DND-41 (cell line): ENCODE results near the gene ELOVL5.

Experiments
- ATAC-seq: fragments of 200-7000 bp; cut with Tn5 transposase; 3 replicates; pipeline ENCODE4 v1.9.1; 2021; ENCODE audit warnings: low read depth; ENCODE audit not compliant: insufficient read depth
- DNase-seq: peaks from one replicate; pipeline ENCODE4 v3.0.0-alpha.2; 2020
- H2AFZ ChIP-seq: 2 replicates; pipeline ENCODE4 v1.6.0; 2012; ENCODE audit warnings: low read depth, low read length
- H3K27ac ChIP-seq: 2 replicates; pipeline ENCODE4 v1.5.1; 2012; ENCODE audit warnings: low read length, inconsistent platforms
- H3K27me3 ChIP-seq: fragments of 200-600 bp; sonication (generic); 2 replicates; pipeline ENCODE4 v1.6.0; 2012; ENCODE audit warnings: low read length, mild to moderate bottlenecking, inconsistent platforms; ENCODE audit not compliant: insufficient read depth, poor library complexity
- H3K36me3 ChIP-seq: 2 replicates; pipeline ENCODE4 v1.5.1; 2012; ENCODE audit warnings: low read length, inconsistent platforms; ENCODE audit not compliant: insufficient read depth
- H3K4me1 ChIP-seq: 2 replicates; pipeline ENCODE4 v1.5.1; 2012; ENCODE audit warnings: mild to moderate bottlenecking, low read length; ENCODE audit not compliant: insufficient read depth
- H3K4me2 ChIP-seq: 2 replicates; pipeline ENCODE4 v1.6.0; 2012; ENCODE audit warnings: mild to moderate bottlenecking, moderate library complexity, low read length, inconsistent platforms; ENCODE audit not compliant: insufficient read depth
- H3K4me3 ChIP-seq, 2 experiments: fragments of 200-600 bp in 1 of 2; shearing (Covaris generic) in 1 of 2; 2 replicates each; pipeline ENCODE4 v1.5.1; 2012 to 2016; ENCODE audit warnings: inconsistent platforms in 2 of 2, low read length in 2 of 2, mild to moderate bottlenecking in 2 of 2, low read depth in 1 of 2, moderate library complexity in 1 of 2
- H3K79me2 ChIP-seq: 2 replicates; pipeline ENCODE4 v1.6.0; 2012; ENCODE audit warnings: low read length, inconsistent platforms; ENCODE audit not compliant: insufficient read depth
- H3K9ac ChIP-seq: 2 replicates; pipeline ENCODE4 v1.6.0; 2012; ENCODE audit warnings: low read depth, mild to moderate bottlenecking, inconsistent platforms, low read length, moderate library complexity
- H3K9me3 ChIP-seq: 2 replicates; pipeline ENCODE4 v1.5.1; 2012; ENCODE audit warnings: low read length, moderate library complexity, mild to moderate bottlenecking, inconsistent platforms; ENCODE audit not compliant: insufficient read depth, severe bottlenecking
- H4K20me1 ChIP-seq: 2 replicates; pipeline ENCODE4 v1.6.0; 2012; ENCODE audit warnings: low read length; ENCODE audit not compliant: insufficient read depth
- CTCF ChIP-seq: IDR thresholded peaks from 2 replicates; pipeline ENCODE4 v1.5.1; 2012; ENCODE audit warnings: borderline replicate concordance, low read length, moderate library complexity, mild to moderate bottlenecking; ENCODE audit not compliant: poor library complexity, severe bottlenecking; ENCODE audit errors: extremely low read depth
- EZH2 ChIP-seq: IDR thresholded peaks from 3 replicates; pipeline ENCODE4 v1.6.1; 2012; ENCODE audit warnings: borderline replicate concordance, low read depth, mild to moderate bottlenecking, moderate library complexity, low read length, inconsistent platforms; ENCODE audit not compliant: severe bottlenecking

Gene ELOVL5

GRCh38 chr6:53353624-53354023, 4.9 kb upstream of the ELOVL5 start:
- Histone ChIP-seq H3K4me1 (peaks cover 15% of the 10 kb centered on the region), H3K9ac (no peak overlapping the region), H3K4me2 (no peak overlapping the region), H3K27ac (no peak overlapping the region), H2AFZ (no peak overlapping the region), H3K9me3 (no peaks in the 10 kb centered on the region), H3K27me3 (no peaks in the 10 kb centered on the region), H3K36me3 (no peaks in the 10 kb centered on the region), H3K4me3 (no peak overlapping the region), H3K79me2 (peaks cover 6% of the 10 kb centered on the region), H4K20me1 (no peaks in the 10 kb centered on the region)
- DNase-seq (no peak), ATAC-seq (no peak)
- TF ChIP-seq EZH2 (no peak), CTCF (no peak)

DNA sequence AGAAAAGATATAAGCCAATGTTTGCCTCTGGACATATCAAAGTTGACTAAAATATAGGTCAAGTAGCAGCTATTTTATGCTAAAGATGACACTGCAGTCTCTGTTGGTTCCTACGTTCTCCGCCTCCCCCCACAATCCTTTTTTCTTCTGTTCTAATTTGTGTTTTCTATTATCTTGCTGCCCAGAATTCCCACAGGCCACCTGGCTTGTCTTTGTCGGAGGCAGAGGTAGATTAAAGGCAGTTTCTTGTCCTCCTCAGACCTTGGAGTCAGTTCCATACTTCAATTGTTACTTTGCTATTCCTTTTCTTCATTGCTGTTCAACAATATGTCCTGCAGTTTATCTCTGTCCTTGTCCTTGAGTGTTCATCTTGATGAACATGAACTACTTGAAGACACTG, 3.6 kb upstream of the ELOVL5 start:
- H3K79me2 ChIP-seq = peaks cover 19% of the 10 kb centered on the region
- H2AFZ ChIP-seq = no peak overlapping the region
- 0 out of 2 replicates have a peak, but pooled peaks cover under 1% of the 10 kb centered on the region for H4K20me1 ChIP-seq
- ATAC-seq (no peak), DNase-seq (no peak)
- no peak overlapping the region for H3K4me3 ChIP-seq
- H3K27ac ChIP-seq = no peak overlapping the region
- H3K36me3 ChIP-seq = no peaks in the 10 kb centered on the region; the same call in 1 of the 2 replicates
- TF ChIP-seq EZH2 = no peak
- TF ChIP-seq CTCF = no peak
- H3K9me3 ChIP-seq = no peaks in the 10 kb centered on the region
- H3K9ac ChIP-seq = no peak overlapping the region
- no peak overlapping the region for H3K4me2 ChIP-seq
- peaks cover 10% of the 10 kb centered on the region for H3K4me1 ChIP-seq
- no peaks in the 10 kb centered on the region for H3K27me3 ChIP-seq

GRCh38 chr6:53349209-53349693, 501 bp upstream of the ELOVL5 start:
- ATAC-seq (no peak), DNase-seq (no peak)
- Histone ChIP-seq H3K4me3 (peak overlapping the region; percentile 71 to 87; a peak in 3 of 4 replicates), H3K9ac (peak overlapping the region; percentile 97), H2AFZ (peak overlapping the region; percentile 90), H3K9me3 (no peaks in the 10 kb centered on the region), H3K4me2 (peak overlapping the region; percentile 85), H3K79me2 (peaks cover 50% of the 10 kb centered on the region), H3K27me3 (no peaks in the 10 kb centered on the region), H3K36me3 (peaks cover 21% of the 10 kb centered on the region), H4K20me1 (peaks cover 29% of the 10 kb centered on the region), H3K27ac (peak overlapping the region; percentile 96), H3K4me1 (peaks cover 40% of the 10 kb centered on the region)
- TF ChIP-seq CTCF (no peak), EZH2 (no peak)
